ENCODE measurements around the gene TUBAL3. TPM values are rescaled to one million over a fixed set of nuclear protein-coding genes. Genes with fewer than 3 reads are reported as not detected.
A peak's percentile ranks its signal among the peaks of the same experiment; 100 is the strongest.

TUBAL3 gene
- total RNA-seq, 1 experiment from 2014 or later, result 0.19 TPM

DNA sequence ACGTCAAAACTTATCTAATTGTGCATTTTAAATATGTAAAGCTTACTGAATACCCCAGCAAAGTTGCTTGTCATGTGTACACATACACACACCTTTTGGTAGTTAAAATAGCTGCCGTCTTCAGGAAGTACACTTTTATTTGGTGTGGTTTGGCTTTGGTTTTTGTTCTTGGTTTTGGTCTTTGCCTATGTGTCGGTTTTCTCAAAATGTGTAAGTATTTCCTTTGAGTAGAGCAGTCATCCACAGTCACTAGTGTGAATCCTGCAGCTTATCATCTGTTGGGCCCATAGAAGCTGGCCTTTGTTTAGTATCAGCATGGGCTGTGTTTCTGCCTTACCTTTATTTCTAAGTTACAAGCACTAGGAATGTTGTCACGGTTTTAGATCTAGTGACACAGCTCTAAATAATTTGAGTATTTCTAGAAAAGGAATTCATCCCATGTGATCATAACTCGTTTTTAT is 43.0 kb upstream of the TUBAL3 start:
- intact Hi-C loops (cut with micrococcal nuclease; ENCODE audit: unreplicated experiment), result loop anchor here (10.0 kb wide), 2 partner anchors 427 to 957 kb away; no protein-coding TSS in a partner anchor
- POLR2A ChIA-PET (ENCODE audit: low non-redundant PET), result no interaction called here
- H3K27ac ChIP-seq (ENCODE audit: low read depth, low read length, poor library complexity, severe bottlenecking), result no peak overlapping the region
- H3K4me3 ChIP-seq (ENCODE audit: low read depth, low read length, poor library complexity, severe bottlenecking), result peak overlapping the region; percentile 42
- CTCF ChIA-PET, result interaction anchor here (0.9 kb wide), 1 partner anchor 175 kb away, joined by 3 read pairs; no protein-coding TSS in a partner anchor
- H3K36me3 ChIP-seq (ENCODE audit: insufficient read depth, low read length, poor library complexity, severe bottlenecking), result peaks cover 18% of the 10 kb centered on the region
- no peaks in the 10 kb centered on the region for H3K27me3 ChIP-seq (replicated peaks; ENCODE audit: insufficient read depth, low read depth, low read length, poor library complexity)
- no peak for TF ChIP-seq EZH2 (IDR thresholded peaks at IDR 0.05; ENCODE audit: borderline replicate concordance, low read depth, low read length, poor library complexity, severe bottlenecking)
- TF ChIP-seq, protein P1, sequence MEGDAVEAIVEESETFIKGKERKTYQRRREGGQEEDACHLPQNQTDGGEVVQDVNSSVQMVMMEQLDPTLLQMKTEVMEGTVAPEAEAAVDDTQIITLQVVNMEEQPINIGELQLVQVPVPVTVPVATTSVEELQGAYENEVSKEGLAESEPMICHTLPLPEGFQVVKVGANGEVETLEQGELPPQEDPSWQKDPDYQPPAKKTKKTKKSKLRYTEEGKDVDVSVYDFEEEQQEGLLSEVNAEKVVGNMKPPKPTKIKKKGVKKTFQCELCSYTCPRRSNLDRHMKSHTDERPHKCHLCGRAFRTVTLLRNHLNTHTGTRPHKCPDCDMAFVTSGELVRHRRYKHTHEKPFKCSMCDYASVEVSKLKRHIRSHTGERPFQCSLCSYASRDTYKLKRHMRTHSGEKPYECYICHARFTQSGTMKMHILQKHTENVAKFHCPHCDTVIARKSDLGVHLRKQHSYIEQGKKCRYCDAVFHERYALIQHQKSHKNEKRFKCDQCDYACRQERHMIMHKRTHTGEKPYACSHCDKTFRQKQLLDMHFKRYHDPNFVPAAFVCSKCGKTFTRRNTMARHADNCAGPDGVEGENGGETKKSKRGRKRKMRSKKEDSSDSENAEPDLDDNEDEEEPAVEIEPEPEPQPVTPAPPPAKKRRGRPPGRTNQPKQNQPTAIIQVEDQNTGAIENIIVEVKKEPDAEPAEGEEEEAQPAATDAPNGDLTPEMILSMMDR (conservative IDR thresholded peaks at IDR 0.05; ENCODE audit: low read depth, low read length), result no peak
- BruUV-seq (replicated peaks), result no TSS peak
- no peak for DNase-seq (ENCODE audit: low spot score)
- H3K4me1 ChIP-seq (ENCODE audit: insufficient read depth, low read length, poor library complexity, severe bottlenecking), result peaks cover 16% of the 10 kb centered on the region
- no peaks in the 10 kb centered on the region for H3K9me3 ChIP-seq (ENCODE audit: low read depth, low read length, poor library complexity, severe bottlenecking)

DNA sequence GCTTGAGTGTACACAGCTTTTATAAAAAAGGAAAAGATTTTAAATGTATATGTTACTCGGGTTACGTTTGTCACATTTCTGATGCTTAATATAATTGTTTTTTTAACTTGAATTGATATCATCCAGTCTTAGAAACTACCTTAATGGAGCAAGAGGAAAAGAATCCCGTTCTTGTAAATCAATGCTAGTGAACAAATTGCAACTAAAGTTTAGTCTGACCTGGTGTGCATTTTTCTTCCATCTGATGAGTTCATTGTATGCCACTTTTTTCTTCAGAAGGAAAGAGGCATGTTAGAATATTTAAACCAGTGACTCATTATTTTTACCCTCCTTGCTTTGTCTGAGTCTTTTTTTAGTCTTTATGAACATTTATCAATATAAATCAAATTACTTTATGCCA is 42.4 kb upstream of the TUBAL3 start:
- no peaks in the 10 kb centered on the region for H3K9me3 ChIP-seq (ENCODE audit: low read depth, low read length, poor library complexity, severe bottlenecking)
- intact Hi-C loops (cut with micrococcal nuclease; ENCODE audit: unreplicated experiment), result loop anchor here (10.0 kb wide), 2 partner anchors 428 to 958 kb away; no protein-coding TSS in a partner anchor
- ChIA-PET POLR2A (ENCODE audit: low non-redundant PET) (interaction anchor here (0.6 kb wide), 1 partner anchor 641 kb away, joined by 3 read pairs; no protein-coding TSS in a partner anchor), CTCF (interaction anchor here (0.9 kb wide), 1 partner anchor 176 kb away, joined by 3 read pairs; no protein-coding TSS in a partner anchor)
- BruUV-seq (replicated peaks), result no TSS peak
- DNase-seq (ENCODE audit: low spot score), result no peak
- peak overlapping the region; percentile 59 for H3K27ac ChIP-seq (ENCODE audit: low read depth, low read length, poor library complexity, severe bottlenecking)
- peaks cover 12% of the 10 kb centered on the region for H3K36me3 ChIP-seq (ENCODE audit: insufficient read depth, low read length, poor library complexity, severe bottlenecking)
- H3K4me1 ChIP-seq (ENCODE audit: insufficient read depth, low read length, poor library complexity, severe bottlenecking), result peaks cover 16% of the 10 kb centered on the region
- no peaks in the 10 kb centered on the region for H3K27me3 ChIP-seq (replicated peaks; ENCODE audit: insufficient read depth, low read depth, low read length, poor library complexity)
- TF ChIP-seq, protein P1 (conservative IDR thresholded peaks at IDR 0.05; ENCODE audit: low read depth, low read length), result no peak
- no peak for TF ChIP-seq EZH2 (IDR thresholded peaks at IDR 0.05; ENCODE audit: borderline replicate concordance, low read depth, low read length, poor library complexity, severe bottlenecking)
- peak overlapping the region; percentile 42 for H3K4me3 ChIP-seq (ENCODE audit: low read depth, low read length, poor library complexity, severe bottlenecking)

DNA sequence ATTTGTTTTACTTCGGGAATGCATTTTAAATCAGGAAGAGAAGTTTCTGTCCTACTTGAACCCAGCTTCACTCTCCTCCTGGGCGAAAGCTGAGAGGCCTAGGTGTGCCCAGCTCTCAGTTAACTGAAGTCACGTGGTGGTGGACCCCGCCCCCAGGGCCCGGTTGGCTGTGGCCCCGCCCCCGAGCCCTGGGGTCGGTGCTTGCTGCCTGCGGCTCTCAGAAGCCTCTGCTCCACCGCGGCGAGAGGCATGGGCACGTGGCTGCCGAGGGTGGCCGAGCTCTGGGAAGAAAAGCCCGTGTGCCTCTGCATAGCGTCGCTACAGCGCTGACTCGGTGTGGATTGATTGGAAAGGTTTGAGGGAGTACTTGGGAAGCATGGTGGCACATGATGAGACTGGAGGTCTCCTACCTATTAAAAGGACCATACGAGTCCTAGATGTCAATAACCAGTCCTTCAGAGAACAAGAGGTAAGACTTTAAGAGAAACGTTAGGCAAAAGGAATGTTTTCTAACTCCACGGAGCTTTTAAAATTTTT is 41.8 kb upstream of the TUBAL3 start:
- ChIA-PET CTCF (interaction anchor here (0.7 kb wide), 1 partner anchor 631 kb away, joined by 4 read pairs; no protein-coding TSS in a partner anchor), POLR2A (ENCODE audit: low non-redundant PET) (interaction anchor here (0.6 to 0.7 kb wide), 2 partner anchors 596 to 642 kb away, joined by 3 read pairs; no protein-coding TSS in a partner anchor)
- no TSS peak for BruUV-seq (replicated peaks)
- Histone ChIP-seq H3K9me3 (ENCODE audit: low read depth, low read length, poor library complexity, severe bottlenecking) (no peaks in the 10 kb centered on the region), H3K27me3 (replicated peaks; ENCODE audit: insufficient read depth, low read depth, low read length, poor library complexity) (no peaks in the 10 kb centered on the region), H3K27ac (ENCODE audit: low read depth, low read length, poor library complexity, severe bottlenecking) (peak overlapping the region; percentile 59), H3K36me3 (ENCODE audit: insufficient read depth, low read length, poor library complexity, severe bottlenecking) (peaks cover 7% of the 10 kb centered on the region), H3K4me3 (ENCODE audit: low read depth, low read length, poor library complexity, severe bottlenecking) (peak overlapping the region; percentile 42), H3K4me1 (ENCODE audit: insufficient read depth, low read length, poor library complexity, severe bottlenecking) (peaks cover 16% of the 10 kb centered on the region)
- TF ChIP-seq, protein P1 (conservative IDR thresholded peaks at IDR 0.05; ENCODE audit: low read depth, low read length), result no peak
- no peak for TF ChIP-seq EZH2 (IDR thresholded peaks at IDR 0.05; ENCODE audit: borderline replicate concordance, low read depth, low read length, poor library complexity, severe bottlenecking)
- intact Hi-C loops (cut with micrococcal nuclease; ENCODE audit: unreplicated experiment), result loop anchor here (10.0 kb wide), 2 partner anchors 428 to 958 kb away; no protein-coding TSS in a partner anchor
- peak; percentile 92 for DNase-seq (ENCODE audit: low spot score)

Data from A673 (cell line).